Aortic smooth muscle cell (primary cell): Measurements from ENCODE around the gene KCNS3. TPM values are rescaled to one million over a fixed set of nuclear protein-coding genes. Genes with fewer than 3 reads are reported as not detected.

ENCODE experiments used
- total RNA-seq: library from RNA; depleted of rRNA; stranded (reverse); fragments of >200 nt; gene quantifications from 2 replicates; pipeline ENCODE4 v1.2.3, GENCODE V29; 2014

KCNS3 gene, protein sequence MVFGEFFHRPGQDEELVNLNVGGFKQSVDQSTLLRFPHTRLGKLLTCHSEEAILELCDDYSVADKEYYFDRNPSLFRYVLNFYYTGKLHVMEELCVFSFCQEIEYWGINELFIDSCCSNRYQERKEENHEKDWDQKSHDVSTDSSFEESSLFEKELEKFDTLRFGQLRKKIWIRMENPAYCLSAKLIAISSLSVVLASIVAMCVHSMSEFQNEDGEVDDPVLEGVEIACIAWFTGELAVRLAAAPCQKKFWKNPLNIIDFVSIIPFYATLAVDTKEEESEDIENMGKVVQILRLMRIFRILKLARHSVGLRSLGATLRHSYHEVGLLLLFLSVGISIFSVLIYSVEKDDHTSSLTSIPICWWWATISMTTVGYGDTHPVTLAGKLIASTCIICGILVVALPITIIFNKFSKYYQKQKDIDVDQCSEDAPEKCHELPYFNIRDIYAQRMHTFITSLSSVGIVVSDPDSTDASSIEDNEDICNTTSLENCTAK
- 0.66 and 1.5 TPM in 2 replicates for total RNA-seq

DNA sequence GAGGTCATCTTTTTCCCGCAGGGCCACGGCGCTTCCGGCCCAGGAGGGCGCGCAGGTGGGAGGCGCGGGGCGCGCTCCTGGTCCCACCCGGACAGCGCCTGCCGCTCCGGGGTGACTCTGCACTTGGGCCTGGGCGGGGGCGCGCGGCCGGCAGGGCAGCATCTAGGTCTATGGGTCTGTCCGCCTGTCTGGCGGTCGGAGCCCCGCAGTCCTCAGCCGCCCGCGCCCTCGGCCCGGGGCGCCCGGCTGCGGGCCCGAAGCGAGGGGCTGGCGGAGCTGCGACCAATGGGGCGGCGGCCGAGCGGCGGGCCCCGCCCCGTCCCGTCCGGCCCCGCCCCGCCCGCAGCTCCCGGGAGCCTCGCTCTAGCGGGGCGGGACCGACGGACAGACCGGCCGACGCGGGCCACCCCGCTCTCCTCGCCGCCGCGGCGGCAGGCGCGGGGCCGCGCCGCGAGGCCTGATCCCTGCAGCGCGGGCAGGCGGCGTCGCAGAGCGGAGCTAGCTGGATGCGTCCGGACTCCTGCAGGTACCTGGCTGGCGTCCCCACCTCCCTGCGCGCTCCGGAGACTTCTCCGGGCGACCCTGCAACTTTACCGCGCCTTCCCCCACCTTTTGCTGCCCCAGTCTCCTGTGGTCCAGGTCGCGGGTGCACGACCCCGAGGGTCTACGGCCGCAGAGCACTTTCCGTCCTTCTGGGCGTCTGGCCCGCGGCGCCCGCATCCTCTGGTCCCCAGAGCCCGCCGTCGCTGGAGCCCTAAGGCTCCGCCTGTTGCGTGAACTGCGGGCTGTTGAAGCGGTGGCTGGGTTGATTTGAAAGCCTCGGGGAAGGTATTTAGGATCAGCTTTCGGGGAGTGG lies at the start of gene KCNS3:
KCNS3 (plus strand) TSS at position 387 of the 856 bp plus-strand sequence. CDS start 52,342 bp downstream, outside the sequence.

Other genes starting within 250 kb of the KCNS3 start
- 17.6 and 18.9 TPM in 2 replicates for gene SMC6, start 124.9 kb upstream of the KCNS3 start, total RNA-seq
- gene GEN1, start 124.5 kb upstream of the KCNS3 start, total RNA-seq: 9.2 and 10.1 TPM in 2 replicates
- gene MSGN1, start 62.2 kb upstream of the KCNS3 start, total RNA-seq: not detected in 2 replicates